Mesodermal cell (in vitro differentiated cells): Measurements from ENCODE around the gene IPCEF1.
"Not testable (repeated sequence)": the region's sequence is repeated elsewhere in the genome, so short reads cannot be mapped to it uniquely, and the experiment has no call there.

ENCODE experiments used
- H3K27ac ChIP-seq: 2 replicates; pipeline ENCODE4 v1.7.0; 2013; ENCODE audit warnings: mild to moderate bottlenecking, low read depth, low read length, moderate library complexity; ENCODE audit not compliant: severe bottlenecking
- H3K36me3 ChIP-seq: 2 replicates; pipeline ENCODE4 v1.7.1; 2013; ENCODE audit warnings: mild to moderate bottlenecking, low read length, moderate library complexity; ENCODE audit not compliant: control insufficient read depth, insufficient read depth
- H3K4me1 ChIP-seq: one replicate; pipeline ENCODE4 v1.7.1; 2013; ENCODE audit warnings: mild to moderate bottlenecking, low read length; ENCODE audit not compliant: insufficient read depth, control insufficient read depth, poor library complexity, severe bottlenecking
- H3K4me3 ChIP-seq: 2 replicates; pipeline ENCODE4 v1.7.0; 2013; ENCODE audit warnings: low read length, control low read depth, mild to moderate bottlenecking; ENCODE audit not compliant: insufficient read depth, poor library complexity, severe bottlenecking; ENCODE audit errors: extremely low read depth
- H3K9me3 ChIP-seq: 2 replicates; pipeline ENCODE4 v1.7.1; 2013; ENCODE audit warnings: mild to moderate bottlenecking, low read length, moderate library complexity; ENCODE audit not compliant: control insufficient read depth
- WGBS, 2 experiments: methylation state at CpG; one replicate each; pipeline ENCODE4 v1.1.5; 2013; ENCODE audit warnings: missing lambda C conversion rate in 2 of 2; ENCODE audit not compliant: insufficient coverage in 2 of 2; 5-methylcytosine and 5-hydroxymethylcytosine counted together

Gene IPCEF1

DNA sequence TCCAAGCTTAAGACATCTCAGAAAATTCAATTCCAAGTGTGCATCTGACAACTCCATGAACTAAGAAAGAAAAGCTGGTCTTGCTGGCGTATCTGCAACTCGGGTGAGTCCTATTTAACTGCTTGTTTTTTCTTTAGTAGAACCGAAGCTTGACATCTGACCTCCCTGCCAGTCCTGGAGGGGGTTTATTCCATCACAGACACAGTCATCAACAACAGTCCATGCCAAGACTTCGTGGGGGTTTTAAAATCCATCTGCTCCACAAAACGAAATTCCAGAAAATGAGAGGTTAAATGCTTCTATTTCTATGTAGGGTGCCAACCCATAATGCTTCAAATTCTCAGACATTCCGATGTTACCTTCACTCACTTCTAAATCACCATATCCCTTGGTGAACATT is 133.9 kb downstream of the IPCEF1 start:
- no peak overlapping the region for H3K27ac ChIP-seq
- H3K36me3 ChIP-seq: no peaks in the 10 kb centered on the region
- no peak overlapping the region for H3K4me3 ChIP-seq
- H3K9me3 ChIP-seq: no peaks in the 10 kb centered on the region
- 71 to 92% methylated on average over 2 to 5 of the region's 6 CpGs for WGBS, 2 experiments
- peaks cover 4% of the 10 kb centered on the region for H3K4me1 ChIP-seq

DNA sequence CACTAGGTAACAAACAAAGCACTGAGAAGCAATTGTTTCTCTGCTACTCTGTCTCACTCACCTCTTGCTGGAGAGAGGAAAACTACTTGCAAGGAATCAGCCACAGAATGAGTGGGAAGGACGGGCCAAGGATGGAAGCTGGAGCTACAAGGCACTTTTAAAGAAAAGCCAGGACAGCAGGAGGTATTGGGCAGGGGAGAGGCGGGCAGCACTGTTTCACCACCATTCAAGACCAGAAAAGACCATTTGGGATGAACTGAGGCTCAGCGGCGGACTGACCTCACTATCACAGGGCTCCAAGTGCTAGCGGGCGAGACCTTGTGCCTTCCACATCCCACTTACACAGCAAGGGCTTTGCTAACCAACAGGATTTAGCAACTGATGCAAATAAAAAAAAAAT is 137.4 kb downstream of the IPCEF1 start:
- 20% methylated on average over 1 of the region's 6 CpGs; no CpG with 5 or more reads in 1 of the 2 experiments for WGBS, 2 experiments
- Histone ChIP-seq H3K27ac (no peak overlapping the region), H3K9me3 (no peaks in the 10 kb centered on the region), H3K36me3 (no peaks in the 10 kb centered on the region), H3K4me3 (no peak overlapping the region), H3K4me1 (peaks cover 4% of the 10 kb centered on the region)

DNA sequence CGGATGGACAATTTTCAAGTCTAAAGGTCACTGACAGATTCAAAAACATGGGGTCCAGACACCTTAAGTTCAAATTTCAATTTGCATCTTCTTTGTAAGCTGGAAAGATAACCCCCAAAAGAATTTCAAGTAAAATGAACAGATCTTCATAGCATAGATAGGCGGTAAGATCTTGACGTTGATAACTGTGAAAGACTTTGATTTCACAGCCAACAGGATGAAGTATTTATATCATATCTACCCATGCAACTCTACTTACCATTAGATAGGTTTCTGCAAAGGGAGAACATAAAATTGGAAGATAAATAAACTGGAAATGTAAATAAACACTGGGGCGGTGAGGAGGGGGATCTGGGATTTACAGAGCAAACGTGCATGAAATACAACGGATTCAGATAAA is 137.8 kb downstream of the IPCEF1 start:
- H3K4me3 ChIP-seq: no peak overlapping the region
- no peak overlapping the region for H3K27ac ChIP-seq
- no peaks in the 10 kb centered on the region for H3K36me3 ChIP-seq
- no peaks in the 10 kb centered on the region for H3K9me3 ChIP-seq
- peaks cover 4% of the 10 kb centered on the region for H3K4me1 ChIP-seq
- WGBS, 2 experiments: 78 to 87% methylated on average over 4 of the region's 6 CpGs

DNA sequence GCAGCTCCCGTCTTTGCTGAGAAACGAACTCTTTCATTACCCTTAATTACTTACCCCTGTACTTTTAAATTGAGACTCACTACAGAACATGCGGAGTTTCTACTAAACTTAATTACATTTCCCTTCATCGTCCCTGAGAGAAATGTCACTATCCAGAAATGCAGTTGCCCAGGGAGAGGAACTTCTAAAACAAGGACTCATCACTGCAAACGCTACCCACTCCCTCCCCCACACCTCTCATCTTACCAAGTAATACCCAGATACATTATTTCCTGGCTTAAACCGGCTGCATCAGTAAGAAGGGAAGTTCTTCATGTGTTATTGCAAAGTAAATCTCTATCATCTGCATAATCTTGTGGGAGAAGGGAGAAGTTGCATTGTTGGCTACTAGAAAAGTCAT is 138.3 kb downstream of the IPCEF1 start:
- Histone ChIP-seq H3K4me3 (no peak overlapping the region), H3K27ac (no peak overlapping the region), H3K36me3 (no peaks in the 10 kb centered on the region), H3K9me3 (no peaks in the 10 kb centered on the region), H3K4me1 (peaks cover 4% of the 10 kb centered on the region)
- WGBS, 2 experiments: 68 to 80% methylated on average over 3 to 5 of the region's 6 CpGs

DNA sequence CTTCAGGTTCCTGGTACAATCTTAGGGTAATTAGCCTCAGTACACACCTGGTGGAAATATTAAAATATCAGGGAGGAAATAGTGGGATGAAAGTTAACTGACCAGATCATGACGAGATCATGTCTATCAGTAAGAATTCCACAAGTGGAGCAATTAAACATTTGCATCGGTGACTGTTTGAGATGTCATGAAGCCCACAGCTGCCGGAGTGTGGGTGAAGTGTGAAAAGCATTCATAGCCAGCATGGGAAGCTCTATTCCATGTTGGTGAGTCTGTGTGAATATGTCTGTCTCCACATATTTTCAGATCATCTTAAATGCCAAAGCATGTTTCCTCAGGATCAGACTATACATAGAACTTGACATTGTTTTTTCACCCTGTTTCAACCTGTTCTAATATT is 142.8 kb downstream of the IPCEF1 start:
- Histone ChIP-seq H3K4me3 (no peak overlapping the region), H3K36me3 (no peaks in the 10 kb centered on the region), H3K27ac (no peak overlapping the region), H3K9me3 (no peaks in the 10 kb centered on the region), H3K4me1 (no peaks in the 10 kb centered on the region)
- WGBS, 2 experiments: 85 to 94% methylated on average over 2 to 3 of the region's 3 CpGs

DNA sequence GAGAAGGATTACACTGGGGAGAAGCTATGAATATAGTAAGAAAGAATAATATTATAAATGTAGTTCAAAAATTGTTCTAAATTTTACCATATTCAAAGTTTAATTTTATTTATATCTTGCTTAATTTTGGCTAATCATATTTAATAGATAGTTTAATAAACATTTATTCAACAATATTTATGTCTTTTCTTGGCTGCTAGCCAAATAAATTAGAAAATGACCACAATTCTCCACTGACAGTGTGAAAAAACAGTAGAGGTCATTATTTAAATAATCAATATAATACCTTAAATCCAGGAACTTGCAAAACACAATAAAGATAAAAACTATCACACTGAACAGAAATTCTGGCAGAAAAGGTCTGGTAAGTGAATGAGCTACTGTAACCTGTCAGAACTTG is 145.9 kb downstream of the IPCEF1 start:
- H3K36me3 ChIP-seq: no peaks in the 10 kb centered on the region
- no peak overlapping the region for H3K27ac ChIP-seq
- no peaks in the 10 kb centered on the region for H3K4me1 ChIP-seq
- H3K9me3 ChIP-seq: no peaks in the 10 kb centered on the region
- H3K4me3 ChIP-seq: no peak overlapping the region

DNA sequence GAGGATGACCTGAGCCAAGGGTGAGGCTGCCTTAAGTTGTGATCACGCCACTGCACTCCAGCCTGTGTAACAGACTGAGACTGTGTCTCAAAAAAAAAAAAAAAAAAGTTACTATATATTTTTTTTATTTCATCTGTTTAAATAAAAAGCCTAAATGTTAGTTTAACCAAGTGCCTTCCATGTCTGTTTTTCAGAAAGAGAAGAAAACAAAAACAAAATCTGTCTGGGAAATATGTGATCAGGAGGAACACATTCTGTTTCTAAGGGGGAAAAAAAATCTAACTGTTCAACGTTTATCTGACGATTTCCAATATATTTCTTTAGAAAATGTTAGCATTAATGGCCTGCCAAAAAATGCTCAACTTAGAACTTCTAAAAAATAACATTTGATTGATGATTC is 147.0 kb downstream of the IPCEF1 start:
- WGBS, 2 experiments: no CpG with 5 or more reads among the region's 3 CpGs
- H3K4me3 ChIP-seq: no peak overlapping the region
- no peaks in the 10 kb centered on the region for H3K9me3 ChIP-seq
- no peak overlapping the region for H3K27ac ChIP-seq
- no peaks in the 10 kb centered on the region for H3K4me1 ChIP-seq
- no peaks in the 10 kb centered on the region for H3K36me3 ChIP-seq

DNA sequence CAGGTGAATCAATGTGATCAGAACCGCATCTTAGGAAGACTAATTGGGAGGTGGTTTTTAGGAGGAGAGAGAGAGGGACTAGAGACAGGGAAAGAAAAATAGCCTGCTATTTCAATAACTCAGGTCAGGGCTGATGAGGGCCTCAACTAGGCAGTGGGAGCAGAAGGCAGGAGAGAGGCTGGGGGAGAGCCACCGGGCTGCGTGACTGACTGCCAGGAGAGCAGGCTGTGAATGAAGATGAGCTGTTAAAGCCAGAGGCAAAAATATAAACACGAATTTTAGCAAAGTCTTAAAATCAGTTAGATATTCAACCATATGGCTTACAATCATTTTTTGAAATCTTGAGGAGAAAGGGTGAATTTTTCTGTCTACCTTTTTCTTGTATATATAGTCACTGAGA is 149.6 kb downstream of the IPCEF1 start:
- 14 to 63% methylated on average over 1 to 3 of the region's 4 CpGs for WGBS, 2 experiments
- H3K9me3 ChIP-seq: no peaks in the 10 kb centered on the region
- H3K27ac ChIP-seq: no peak overlapping the region
- no peaks in the 10 kb centered on the region for H3K4me1 ChIP-seq
- H3K4me3 ChIP-seq: no peak overlapping the region
- no peaks in the 10 kb centered on the region for H3K36me3 ChIP-seq

DNA sequence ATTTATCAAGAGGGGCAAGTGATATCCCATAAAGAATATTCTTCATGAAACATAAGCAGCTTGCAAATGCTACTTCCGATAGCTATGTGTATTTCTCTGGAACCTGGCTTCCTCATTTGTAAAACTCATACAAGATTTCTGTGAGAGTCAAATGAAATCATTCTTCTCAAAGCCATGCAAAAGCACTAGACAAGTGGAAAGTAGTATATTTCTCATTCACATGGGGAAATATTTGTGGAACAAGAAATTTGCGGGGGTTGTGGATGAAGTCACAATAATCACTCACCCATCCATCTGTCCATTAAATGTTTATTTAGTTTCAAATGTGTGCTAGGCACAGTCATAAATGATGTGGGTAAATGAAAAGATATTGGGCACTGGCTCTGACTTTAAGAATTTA is 150.5 kb downstream of the IPCEF1 start:
- no peak overlapping the region for H3K27ac ChIP-seq
- no peaks in the 10 kb centered on the region for H3K36me3 ChIP-seq
- no peaks in the 10 kb centered on the region for H3K9me3 ChIP-seq
- no peaks in the 10 kb centered on the region for H3K4me1 ChIP-seq
- no peak overlapping the region for H3K4me3 ChIP-seq
- no CpG with 5 or more reads among the region's 2 CpGs for WGBS, 2 experiments

DNA sequence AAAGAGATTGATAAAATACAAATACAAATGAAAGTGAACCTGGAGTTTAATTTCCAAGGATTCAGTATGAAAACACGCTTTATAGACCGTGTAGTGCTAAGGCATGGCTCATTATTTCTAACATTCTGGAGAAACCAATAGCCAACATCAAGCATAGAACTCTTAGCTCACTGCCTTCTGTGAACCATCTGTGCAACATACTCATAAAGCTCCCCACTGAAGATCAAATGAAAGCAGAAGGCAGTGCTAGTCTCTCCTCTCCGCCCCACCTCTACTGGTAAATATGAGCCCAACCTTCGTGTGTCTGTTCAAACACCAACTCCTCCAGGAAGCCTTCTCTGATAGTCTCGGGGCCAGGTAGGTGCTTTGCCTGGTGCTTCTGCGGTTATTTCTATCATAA is 153.6 kb downstream of the IPCEF1 start:
- H3K27ac ChIP-seq: no peak overlapping the region
- H3K4me1 ChIP-seq: no peaks in the 10 kb centered on the region
- 97 to 100% methylated on average over 3 to 5 of the region's 6 CpGs for WGBS, 2 experiments
- no peaks in the 10 kb centered on the region for H3K36me3 ChIP-seq
- H3K9me3 ChIP-seq: no peaks in the 10 kb centered on the region
- H3K4me3 ChIP-seq: no peak overlapping the region

DNA sequence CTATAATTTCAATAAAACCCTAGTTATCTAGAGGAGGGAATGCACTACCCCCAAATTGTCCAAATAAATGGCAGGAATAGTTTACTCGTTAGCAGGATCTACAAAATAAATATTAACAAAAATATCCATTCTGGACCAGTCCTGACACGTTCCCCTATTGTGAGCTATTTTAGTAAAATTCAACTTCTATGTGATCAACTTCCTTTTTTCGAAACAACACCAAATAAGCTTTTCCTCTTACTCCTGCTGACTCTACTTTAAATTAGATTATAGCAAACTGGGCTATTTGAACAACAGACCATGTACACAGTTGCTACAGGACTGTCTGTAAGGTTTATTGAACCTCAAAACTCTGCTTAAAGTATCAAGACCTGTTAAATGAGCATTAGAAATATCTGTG is 154.3 kb downstream of the IPCEF1 start:
- no peak overlapping the region for H3K27ac ChIP-seq
- no peaks in the 10 kb centered on the region for H3K9me3 ChIP-seq
- no CpG with 5 or more reads among the region's 3 CpGs for WGBS, 2 experiments
- no peaks in the 10 kb centered on the region for H3K36me3 ChIP-seq
- H3K4me3 ChIP-seq: no peak overlapping the region
- no peaks in the 10 kb centered on the region for H3K4me1 ChIP-seq

DNA sequence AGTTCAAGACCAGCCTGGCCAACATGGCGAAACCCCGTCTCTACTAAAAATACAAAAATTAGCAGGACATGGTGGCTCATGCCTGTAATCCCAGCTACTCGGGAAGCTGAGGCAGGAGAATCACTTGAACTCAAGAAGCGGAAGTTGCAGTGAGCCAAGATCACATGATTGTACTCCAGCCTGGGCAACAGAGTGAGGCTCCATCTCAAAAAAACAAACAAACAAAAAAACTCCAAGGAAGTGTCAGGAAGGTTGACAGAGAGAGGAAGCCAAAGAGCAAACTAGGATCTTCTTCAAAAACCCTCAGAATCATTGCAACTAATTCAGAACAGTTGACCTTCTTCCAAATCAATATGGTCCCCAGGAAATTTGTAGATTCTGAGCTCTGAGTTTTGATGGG is 154.9 kb downstream of the IPCEF1 start:
- not testable (repeated sequence) for H3K9me3 ChIP-seq, H3K36me3 ChIP-seq, H3K4me3 ChIP-seq, H3K27ac ChIP-seq, H3K4me1 ChIP-seq
- 86 to 90% methylated on average over 3 to 4 of the region's 4 CpGs for WGBS, 2 experiments
